ENCODE results near the gene DHRS13.
"Not testable (repeated sequence)": the region's sequence is repeated elsewhere in the genome, so short reads cannot be mapped to it uniquely, and the experiment has no call there.

Gene DHRS13

DNA sequence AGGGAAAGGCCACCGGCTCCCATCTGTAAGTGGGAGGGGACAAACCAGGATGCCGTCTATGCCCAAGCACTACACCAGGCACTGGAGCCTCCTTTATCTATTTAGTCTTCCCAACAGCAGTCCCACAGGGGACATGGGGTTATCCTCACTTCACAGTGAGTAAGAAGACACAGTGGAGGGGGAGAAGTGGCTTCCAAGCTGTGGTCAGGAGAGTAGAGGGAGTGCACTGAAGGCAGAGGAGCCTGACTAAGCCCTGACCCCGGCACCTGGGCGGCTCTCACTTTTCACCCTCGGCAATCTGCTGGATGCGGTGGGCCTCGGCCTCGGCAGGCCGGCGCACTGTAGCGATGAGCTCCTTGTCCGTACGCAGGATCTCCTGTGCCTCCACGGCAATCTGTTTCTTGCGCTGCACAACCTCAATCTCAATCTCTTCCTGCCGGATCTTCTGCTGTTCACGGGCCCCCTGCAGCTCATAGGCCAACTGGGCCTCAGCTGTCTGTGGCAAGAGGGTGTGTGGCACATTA, 21.3 kb downstream of the DHRS13 start:
- no peak for DNase-seq

DNA sequence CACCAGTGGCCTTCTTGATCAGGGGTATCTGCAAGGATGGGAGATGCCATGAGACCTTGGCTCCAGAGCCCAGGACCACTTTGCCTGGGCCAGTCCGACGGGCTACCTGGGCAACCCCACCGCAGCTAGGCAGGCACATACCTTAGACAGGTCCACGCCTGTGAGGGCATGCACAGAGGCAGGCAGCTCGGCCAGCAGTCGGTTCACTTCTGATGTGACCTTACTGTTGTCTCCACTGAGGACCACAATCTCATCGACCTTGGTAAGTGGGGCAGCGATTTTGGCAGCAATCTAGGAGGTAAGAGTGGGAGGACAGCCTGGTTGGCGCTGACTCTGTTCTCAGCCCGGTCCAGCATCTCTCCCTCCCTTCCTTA, 22.3 kb downstream of the DHRS13 start:
- DNase-seq, result no peak

DNA sequence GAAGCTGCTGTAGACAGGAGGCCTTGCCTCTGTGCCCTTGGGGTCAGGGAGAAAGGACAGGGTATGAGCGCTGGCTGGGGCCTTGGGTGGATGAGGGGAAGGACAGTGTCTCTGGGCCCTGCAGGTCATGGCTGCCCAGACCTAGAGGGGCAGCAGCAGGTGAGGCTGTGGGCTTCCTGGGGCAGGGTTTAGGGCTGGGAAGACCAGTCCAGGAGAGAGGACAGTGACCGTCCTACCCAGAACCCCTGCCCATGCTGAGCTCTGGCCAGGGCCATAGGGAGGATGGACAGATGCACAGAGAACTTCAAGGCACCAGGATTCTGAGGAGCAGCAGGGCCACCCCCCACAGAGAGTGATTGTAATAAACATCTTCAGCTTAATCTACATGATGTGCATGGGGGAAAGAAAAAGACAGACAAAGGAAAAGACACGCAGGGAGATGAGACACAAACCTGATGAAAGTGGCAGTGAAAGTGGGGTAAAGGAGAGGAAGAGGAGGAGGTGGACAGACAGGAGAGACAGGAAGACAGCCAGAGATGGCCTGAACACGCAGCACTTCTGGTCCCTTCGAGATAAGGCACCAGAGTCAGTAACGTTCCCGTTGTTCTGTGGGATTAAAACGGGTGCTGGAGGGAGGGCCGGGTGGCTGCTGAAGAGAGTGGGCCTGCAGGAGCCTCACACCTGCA, 22.9 kb downstream of the DHRS13 start:
- no peak for DNase-seq

DNA sequence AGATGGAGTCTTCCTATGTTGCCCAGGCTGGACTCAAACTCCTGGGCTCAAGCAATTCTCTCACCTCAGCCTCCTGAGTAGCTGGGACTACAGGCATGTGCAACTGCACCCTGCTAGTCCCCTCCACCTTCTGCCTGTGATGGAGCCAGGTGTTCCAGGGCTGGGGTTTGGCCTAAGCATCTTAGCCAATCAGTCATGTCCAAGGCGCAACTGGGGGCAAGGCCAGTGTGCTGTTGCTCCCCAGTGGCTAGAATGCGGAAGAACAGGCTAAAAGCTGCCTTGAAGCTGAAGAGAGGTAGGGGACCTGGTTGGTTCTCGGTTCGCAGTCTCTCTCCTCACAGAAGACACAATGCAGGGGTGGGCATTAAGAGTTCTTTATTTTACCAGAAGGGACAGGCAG, 23.9 kb downstream of the DHRS13 start:
- peak; percentile 66 for DNase-seq

DNA sequence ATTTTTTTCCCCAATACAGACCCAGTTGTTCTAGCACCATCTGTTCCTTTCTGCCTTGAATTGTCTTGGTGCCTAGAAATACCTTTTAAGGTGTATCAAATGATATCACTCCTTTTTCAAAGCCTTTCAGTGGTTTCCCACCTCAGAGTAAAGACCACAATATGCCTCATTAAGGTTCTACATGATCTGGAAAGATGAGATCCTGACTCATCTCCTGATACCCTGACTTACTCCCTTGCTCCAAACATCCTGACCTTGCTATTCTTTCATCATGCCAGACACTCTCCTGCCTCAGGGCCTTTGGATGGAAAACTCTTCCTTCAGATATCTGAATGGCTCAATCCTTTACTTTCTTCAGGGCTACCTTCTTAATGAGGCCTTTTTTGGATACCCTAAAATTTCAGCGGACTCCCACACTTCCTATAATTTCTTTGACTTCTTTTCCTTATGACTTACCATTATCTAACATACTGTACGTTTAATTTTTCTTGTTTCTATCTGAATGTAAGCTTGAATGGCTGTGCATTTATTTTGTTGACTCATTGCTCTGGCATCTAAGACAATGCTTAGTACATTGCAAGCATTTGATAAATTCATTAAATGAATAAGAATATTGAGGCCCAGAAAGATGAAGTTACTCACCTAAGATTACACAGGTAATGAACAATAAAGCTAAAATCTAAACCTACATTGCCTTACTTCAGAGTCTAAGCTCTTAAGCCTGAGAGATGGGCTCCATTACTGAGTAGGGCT, 24.5 kb downstream of the DHRS13 start:
- DNase-seq, result no peak

DNA sequence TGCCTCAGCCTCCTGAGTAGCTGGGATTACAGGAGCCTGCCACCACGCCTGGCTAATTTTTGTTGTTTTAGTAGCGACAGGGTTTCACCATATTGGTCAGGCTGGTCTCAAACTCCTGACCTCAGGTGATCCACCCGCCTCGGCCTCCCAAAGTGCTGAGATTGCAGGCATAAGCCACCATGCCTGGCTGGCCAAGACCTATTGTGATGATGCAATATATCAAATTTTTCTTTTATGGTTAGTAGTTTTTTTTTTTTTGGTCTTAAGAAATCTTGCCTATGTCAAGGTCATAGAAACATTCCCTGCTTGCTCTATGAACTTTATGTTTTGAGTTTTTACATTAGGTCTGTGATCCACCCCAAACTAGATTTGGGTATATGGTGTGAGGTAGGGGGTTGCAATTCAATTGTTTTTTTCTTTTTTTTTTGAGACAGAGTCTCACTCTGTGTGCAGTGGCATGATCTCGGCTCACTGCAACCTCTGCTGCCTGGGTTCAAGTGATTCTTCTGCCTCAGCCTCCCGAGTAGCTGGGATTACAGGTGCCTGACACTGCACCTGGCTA, 25.6 kb downstream of the DHRS13 start:
- DNase-seq, result not testable (repeated sequence)

DNA sequence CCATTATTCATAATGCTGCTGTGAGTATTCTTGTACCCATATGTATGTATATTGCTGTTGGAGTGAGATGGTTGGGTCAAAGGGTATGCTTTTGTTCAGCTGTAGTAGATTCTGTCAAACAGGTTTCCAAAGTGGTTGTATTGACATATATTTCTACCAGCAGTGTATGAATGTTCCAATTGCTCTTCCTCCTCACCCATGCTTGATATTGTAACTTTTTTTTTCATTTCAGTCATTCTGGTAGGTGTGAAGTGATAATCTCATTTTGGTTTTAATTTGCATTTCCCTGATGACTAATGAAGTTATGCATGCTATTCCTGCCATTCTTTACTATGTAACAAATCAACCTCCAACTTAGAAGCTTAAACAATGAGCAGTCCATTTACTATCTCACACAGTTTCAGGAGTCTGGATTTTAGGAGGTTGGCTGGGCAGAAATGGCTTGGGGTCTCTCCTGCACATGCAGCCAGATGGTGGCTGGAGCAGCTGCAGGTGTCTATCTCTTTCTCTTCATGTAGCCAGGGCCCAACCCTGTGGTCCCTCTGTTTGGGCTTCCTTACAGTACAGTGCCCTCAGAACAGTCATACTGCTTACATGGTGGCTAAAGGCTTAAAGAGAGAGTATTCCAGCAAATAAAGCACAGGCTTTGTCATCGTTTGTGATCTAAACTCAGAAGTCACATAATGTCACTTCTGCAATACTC, 26.9 kb downstream of the DHRS13 start:
- DNase-seq, result no peak

DNA sequence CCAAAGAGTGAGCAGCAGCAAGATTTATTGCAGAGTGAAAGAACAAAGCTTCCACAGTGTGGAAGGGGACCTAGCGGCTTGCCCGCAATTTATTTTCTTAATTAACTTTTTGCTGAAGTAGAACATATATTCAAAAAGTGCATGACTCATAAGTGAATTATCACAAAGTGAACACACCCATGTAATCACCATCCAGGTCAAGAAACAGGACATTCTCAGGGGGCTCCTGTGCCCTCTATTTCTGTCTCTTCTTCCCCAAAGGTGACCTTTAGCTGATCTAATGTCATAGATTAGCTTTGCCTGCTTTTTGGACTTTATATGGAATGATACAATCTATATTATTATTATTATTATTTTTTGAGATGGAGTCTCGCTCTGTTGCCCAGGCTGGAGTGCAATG, 28.1 kb downstream of the DHRS13 start:
- no peak for DNase-seq

DNA sequence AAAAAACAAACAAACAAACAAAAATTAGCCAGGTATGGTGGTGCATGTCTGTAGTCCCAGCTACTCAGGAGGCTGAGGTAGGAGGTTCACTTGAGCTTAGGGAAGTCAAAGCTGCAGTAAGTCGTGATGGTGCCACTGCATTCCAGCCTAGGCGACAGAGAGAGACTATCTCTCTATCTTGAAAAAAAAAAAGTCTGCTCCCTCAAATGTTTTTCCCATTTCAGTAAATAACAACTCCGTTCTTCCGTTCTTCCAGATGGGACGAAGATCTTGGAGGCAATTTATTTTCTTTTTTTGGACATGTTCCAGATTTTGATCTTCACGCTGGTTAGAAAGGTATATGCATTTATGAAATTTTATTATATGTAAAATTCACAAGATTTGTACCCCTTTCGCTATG, 29.0 kb downstream of the DHRS13 start:
- DNase-seq, result no peak

DNA sequence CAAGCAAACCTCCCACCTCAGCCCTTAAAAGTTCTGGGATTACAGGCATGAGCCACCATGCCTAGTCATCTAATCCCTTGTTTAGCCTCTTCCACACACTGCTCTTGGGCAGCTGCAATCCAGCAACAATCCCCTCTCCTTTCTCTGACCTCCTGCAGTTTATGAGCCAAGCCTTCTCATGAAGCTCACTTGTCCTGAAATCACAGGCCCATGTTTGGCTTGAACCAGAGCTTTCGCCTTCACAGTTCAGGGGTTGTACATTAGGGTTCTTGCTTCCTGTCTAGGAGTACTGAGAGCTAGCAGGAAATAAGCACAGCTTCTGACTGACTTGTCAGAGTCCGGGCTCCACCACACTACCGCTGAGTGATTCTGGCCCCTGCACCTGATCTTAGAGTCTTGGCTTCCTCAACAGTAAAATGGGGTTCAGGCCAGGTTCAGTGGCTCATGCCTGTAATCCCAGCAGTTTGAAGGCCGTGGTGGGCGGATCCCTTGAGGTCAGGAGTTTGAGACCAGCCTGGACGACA, 31.8 kb downstream of the DHRS13 start:
- DNase-seq, result peak; percentile 11

DNA sequence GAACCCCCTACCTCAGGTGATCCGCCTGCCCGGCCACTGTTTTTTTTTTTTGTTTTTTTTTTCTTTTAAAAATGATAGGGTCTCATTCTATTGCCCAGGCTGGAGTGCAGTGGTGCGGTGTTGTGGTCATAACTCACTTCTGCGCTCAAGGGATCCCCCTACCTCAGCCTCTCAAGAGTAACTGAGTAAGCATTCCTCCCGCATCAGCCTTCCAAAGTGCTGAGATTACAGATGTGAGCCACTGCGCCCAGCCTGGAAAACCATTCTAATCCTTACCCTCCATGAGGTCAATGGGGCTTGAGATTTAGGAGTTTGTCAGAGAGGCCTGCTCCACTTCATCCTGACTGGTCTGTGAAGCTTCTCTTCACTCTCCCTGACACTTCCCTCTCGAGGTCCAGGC, 35.6 kb downstream of the DHRS13 start:
- DNase-seq, result no peak

DNA sequence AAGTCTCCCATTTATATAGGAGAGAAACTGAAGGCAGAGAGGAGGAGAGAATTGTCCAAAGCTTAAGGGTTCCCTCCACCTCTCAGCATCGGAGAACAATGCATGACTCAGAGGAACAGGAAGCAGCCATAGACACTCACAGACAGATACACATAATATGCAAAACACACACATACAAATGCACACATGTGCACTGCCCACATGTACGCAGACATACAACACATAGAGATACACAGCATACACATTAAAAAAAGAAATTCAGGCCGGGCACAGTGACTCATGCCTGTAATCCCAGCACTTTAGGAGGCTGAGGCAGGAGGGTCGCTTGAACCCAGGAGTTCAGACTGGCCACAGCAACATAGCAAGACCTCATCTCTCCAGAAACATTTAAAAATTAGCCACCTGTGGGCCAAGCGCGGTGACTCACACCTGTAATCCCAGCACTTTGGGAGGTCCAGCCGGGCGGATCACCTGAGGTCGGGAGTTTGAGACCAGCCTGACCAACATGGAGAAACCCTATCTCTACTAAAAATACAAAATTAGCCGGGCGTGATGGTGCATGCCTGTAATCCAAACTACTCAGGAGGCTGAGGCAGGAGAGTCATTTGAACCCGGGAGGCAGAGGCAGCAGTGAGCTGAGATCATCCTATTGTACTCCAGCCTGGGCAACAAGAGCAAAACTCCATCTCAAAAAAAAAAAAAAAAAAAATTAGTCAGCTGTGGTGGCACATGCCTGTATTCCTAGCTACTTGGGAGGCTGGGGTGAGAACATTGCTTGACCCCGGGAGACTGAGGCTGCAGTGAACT, 36.7 kb downstream of the DHRS13 start:
- DNase-seq, result no peak

DNA sequence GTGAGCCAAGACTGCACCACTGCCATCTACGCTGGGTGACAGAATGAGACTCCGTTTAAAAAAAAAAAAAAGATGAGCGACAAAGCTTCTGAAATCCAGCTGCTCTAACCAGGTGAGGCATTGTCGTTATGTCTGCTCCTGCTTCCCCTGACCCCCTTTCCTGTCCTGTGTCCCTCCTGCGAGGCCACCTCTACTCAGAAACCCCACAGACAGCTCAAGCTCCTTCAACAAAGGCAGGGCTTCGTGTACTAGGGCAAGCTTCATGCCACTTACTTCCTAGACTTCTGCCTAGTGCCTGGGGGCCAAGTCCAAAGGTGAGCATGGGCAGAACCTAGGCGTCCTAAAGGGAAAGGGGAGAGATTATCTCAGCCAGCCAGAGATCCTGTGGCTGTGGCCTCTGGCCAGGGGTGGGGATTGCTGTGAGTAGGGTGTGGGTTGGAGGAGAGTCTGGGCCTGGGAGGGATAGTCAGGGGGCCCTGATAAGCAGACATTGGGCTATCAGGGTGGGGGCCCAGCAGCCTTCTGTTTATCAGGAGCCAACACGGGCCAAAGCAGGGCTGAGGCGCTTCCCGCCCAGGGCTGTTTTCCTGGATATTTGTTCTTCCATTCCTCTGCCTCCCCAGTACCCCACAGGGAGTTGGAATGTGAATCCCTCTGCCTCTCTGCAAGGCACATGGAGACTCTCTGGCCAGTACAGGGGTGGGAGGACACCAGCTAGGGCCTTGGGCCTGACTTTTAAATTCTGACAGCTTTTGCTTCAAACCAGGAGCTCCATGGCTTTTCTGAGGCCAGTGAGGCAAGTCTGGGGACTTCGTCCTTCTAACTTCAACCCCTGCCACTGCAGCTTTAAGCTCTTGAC, 37.7 kb downstream of the DHRS13 start:
- no peak for DNase-seq

DNA sequence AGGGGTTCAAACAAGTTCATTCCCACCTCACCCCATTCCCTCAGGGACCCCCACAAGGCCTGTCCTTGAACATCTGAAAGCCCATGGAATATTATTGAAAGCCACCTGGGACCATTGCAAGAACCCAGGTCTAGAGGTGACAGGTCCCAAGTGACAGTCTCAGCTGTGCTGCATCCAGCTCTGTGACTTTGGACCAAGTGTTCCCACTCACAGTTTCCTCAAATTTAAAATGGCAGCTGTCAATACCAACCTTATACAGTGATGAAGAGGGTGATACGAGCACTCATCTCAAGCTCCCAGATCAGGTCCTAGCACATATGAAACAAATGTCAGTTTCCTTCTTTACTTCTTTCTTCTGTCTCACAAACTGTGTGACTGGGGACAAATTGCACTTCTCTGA, 38.9 kb downstream of the DHRS13 start:
- no peak for DNase-seq

DNA sequence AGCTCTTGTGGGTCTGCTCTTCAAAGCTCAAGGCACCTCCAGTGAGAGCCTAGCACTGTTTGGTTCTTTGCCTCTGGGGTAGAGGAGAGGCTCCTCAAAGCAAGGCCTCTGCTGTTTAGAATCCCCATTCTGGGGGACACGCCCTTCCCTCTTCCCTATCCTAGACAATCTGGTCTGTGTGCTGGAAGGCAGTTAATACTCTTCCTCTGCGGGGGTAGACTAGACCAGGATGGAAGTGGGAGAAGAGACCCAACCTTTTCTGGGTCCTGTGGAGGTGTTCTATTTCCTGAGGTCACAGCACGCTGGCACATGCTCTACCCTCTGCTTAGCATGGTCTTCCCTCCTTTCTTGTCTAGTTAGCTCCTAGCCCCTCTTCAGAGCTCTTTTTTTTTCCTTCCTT, 40.3 kb downstream of the DHRS13 start:
- DNase-seq, result no peak

DNA sequence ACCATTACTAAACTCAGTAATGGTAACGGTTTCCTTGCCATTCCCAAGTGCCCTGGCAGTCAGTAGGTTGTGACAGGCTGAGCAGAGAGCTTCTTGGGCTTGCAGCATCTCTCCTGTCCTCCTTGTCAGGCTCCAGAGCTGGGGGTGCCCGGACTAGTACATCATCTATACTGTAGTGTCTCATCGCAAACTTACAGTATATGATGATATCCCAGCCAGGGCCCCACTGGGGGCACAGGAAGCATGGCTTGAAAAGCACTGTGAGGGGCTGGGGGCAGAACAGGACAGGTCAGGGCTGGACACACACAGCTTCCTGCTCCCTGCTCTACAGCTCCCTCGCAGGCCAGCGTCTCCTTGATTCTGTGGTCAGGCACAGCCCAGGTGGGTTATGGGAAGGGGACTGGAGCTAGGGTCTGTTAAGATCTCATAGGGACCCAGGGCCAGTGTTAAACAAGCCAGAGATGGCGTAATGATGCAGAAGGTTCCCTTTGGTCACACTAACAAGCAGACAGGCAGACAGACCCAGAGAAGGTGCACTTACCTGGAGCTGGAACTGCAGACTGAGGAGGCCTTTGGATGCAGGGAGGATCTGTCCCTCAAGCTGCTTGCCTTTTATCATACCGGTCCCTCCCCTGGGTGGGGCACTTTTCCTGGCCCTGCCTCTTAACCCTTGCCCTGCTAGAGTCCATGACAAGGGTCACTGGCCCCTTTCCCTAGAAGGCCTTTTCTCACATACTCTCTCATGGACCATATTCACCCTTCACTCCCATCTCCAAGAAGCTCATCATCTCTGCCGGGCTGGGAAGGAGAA, 41.3 kb downstream of the DHRS13 start:
- DNase-seq, result no peak

DNA sequence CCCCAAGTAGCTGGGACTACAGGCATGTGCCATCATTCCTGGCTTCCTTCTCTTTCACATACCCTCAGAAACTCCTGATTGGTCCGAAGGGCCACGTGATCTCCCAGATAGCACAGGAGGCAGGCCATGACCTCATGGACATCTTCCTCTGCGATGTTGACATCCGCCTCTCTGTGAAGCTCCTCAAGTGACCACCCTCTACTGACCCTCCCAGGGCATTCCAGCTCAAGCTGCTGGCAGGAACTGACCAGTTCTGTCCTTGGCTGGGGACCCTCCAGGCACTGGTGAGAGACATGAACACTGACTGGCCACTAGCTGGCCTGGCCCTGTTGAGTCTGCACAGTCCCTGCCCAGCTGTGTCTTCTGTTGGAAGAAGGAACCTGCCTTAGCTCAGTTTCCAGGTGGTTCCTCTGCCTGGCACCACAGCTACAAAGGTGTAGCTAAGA, 42.5 kb downstream of the DHRS13 start:
- no peak for DNase-seq

DNA sequence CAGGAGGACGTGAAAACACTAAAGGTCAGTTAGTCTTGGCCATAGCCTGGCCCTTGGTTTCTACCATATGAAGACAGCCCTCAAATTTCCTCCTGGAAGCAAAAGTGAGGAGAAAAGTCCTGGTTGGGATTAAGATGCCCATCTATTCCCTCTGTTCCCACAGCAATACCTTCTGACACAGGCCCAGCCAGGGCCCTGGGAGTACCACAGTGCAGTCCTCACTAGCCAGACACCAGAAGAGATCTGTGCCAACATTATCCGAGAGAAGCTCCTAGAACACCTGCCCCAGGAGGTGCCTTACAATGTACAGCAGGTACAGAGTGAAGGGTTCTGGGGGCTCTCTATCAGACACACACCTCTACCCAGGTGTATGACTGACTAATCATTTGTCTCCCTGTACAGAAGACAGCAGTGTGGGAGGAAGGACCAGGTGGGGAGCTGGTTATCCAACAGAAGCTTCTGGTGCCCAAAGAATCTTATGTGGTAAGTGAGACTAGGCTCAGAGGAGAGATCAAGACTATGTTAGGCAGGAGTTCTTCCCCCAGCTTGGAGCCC, 44.0 kb downstream of the DHRS13 start:
- DNase-seq, result no peak

DNA sequence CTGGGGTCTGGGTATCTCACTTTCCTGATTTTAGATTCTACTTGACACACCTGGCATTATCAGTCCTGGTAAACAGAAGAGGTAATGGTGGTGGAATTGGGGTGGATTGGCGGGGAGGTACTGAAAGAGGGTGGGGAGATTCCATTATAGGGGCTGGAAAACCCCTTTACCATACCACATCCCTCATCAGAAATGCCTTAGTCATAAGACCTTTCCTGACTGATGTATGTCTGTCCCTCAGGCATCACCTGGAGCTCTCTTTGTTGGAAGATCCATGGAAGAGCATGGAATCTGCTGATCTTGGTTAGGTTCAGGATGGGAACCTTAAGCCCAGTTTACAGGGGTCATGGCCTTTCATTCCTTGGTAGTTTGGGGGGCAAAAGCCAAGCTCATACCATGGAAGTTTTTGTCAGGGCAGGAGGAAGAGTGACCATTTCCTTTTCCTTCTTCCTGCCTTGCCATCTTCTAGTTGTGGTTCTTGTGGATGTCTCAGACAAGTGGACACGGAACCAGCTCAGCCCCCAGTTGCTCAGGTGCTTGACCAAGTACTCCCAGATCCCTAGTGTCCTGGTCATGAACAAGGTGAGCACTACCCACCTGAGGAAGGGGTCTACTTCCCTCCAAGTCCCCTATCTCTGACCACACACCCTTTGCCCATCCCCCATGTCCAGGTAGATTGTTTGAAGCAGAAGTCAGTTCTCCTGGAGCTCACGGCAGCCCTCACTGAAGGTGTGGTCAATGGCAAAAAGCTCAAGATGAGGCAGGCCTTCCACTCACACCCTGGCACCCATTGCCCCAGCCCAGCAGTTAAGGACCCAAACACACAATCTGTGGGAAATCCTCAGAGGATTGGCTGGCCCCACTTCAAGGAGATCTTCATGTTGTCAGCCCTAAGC, 44.7 kb downstream of the DHRS13 start:
- no peak for DNase-seq
